ENCODE results near the gene ALDOB. TPM values are rescaled to one million over a fixed set of nuclear protein-coding genes. Genes with fewer than 3 reads are reported as not detected.

ALDOB gene
- total and polyA plus RNA-seq, 2 of the 13 experiments (the other 11 are each of a cell fraction or from before 2014, with no cell fraction given), result 0.29 to 0.97 TPM

DNA sequence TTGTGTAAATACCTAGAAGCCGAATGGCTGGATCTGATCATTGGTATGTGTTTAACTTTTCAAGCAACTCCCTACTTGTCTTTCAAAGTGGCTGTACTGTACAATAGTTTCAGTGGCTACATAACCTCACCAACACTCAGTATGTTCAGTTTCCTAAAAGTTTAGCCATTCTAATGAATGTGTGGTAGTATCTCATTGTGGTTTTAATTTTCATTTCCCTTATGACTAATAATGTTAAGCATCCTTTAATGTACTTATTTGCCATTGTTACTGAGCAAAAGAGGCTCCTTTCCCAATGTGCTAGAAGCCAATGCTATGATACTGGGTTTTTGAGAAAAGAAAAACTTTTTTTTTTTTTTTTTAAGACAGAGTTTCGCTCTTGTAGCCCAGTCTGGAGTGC lies 27.8 kb upstream of the ALDOB start:
- Histone ChIP-seq H4K20me1 (ENCODE audit: insufficient read depth, low read length) (no peaks in the 10 kb centered on the region), H3K4me2 (ENCODE audit: low read depth, low read length) (no peak overlapping the region), H3K9ac (ENCODE audit: insufficient read depth, low read depth, low read length) (no peak overlapping the region), H3K4me1 (ENCODE audit: insufficient read depth, low read length) (peaks cover 39% of the 10 kb centered on the region), H3K9me3 (ENCODE audit: low read length) (no peaks in the 10 kb centered on the region), H3K27me3 (ENCODE audit: control insufficient read depth in 1 of 2, insufficient read depth in 2 of 2, low read length in 2 of 2) (no peaks in the 10 kb centered on the region), H2AFZ (ENCODE audit: low read length) (no peak overlapping the region), H3K36me3 (replicated peaks in 1 of 2; ENCODE audit: control insufficient read depth in 1 of 2, insufficient read depth in 2 of 2, low read length in 2 of 2) (no peaks in the 10 kb centered on the region), H3K27ac (ENCODE audit: extremely low read length, insufficient read depth, low read length) (no peak overlapping the region), H3K79me2 (ENCODE audit: insufficient read depth, low read length) (no peaks in the 10 kb centered on the region), H3K4me3 (replicated peaks in 1 of 3; ENCODE audit: insufficient read depth in 1 of 3, low read depth in 2 of 3, low read length in 3 of 3) (no peak overlapping the region)
- ChIA-PET POLR2A (no interaction called here), CTCF (ENCODE audit: low intra/inter-chr PET ratio, low total read pairs) (no interaction called here)
- in situ Hi-C loops (cut with HindIII; ENCODE audit: extremely low pct_ligation_motif_present, low pct_unique_long_range_greater_than_20kb) (no loop called here), intact Hi-C loops (cut with micrococcal nuclease; ENCODE audit: unreplicated experiment) (no loop called here)
- no peak for TF ChIP-seq ATRX (CRISPR knock-in tag; IDR thresholded peaks at IDR 0.05; ENCODE audit: borderline replicate concordance)
- no peak for TF ChIP-seq ZBTB7A (CRISPR knock-in tag; IDR thresholded peaks at IDR 0.05)
- ATAC-seq, result no peak
- no peak for DNase-seq (ENCODE audit: low spot score)
- FAIRE-seq, result no peak
- WGBS (ENCODE audit: low lambda C conversion rate), result 51% methylated on average over 2 of the region's 2 CpGs
- no TSS peak for BruUV-seq (replicated peaks)

DNA sequence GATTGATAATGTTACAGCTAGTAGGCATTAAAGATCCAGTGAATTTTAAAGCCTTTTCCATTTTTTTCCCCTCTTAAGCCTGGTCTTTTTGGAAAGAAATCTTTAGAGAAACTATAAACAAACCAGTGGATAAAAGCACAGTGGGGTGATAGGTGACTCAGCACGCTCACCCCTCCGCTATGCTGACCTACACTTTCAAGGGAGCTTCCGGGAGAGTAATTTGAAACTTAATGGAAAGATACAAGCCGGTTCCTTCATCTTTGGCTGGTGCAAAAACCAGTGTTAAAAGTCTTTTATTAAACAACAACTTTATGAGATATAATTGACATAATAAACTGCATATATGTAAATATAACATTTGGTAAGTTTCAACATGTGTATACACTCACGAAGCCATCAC lies 27.0 kb upstream of the ALDOB start:
- Histone ChIP-seq H3K36me3 (replicated peaks in 1 of 2; ENCODE audit: control insufficient read depth in 1 of 2, insufficient read depth in 2 of 2, low read length in 2 of 2) (no peaks in the 10 kb centered on the region), H4K20me1 (ENCODE audit: insufficient read depth, low read length) (no peaks in the 10 kb centered on the region), H3K4me3 (replicated peaks in 1 of 3; ENCODE audit: insufficient read depth in 1 of 3, low read depth in 2 of 3, low read length in 3 of 3) (no peak overlapping the region), H3K9ac (ENCODE audit: insufficient read depth, low read depth, low read length) (no peak overlapping the region), H3K27me3 (ENCODE audit: control insufficient read depth in 1 of 2, insufficient read depth in 2 of 2, low read length in 2 of 2) (no peaks in the 10 kb centered on the region), H3K79me2 (ENCODE audit: insufficient read depth, low read length) (no peaks in the 10 kb centered on the region), H3K9me3 (ENCODE audit: low read length) (no peaks in the 10 kb centered on the region), H2AFZ (ENCODE audit: low read length) (no peak overlapping the region), H3K4me2 (ENCODE audit: low read depth, low read length) (peak overlapping the region; percentile 5; the same call in 1 of the 2 replicates), H3K27ac (ENCODE audit: extremely low read length, insufficient read depth, low read length) (no peak overlapping the region), H3K4me1 (ENCODE audit: insufficient read depth, low read length) (peaks cover 47% of the 10 kb centered on the region)
- FAIRE-seq (no peak), DNase-seq (ENCODE audit: low spot score) (no peak), ATAC-seq (no peak)
- no TSS peak for BruUV-seq (replicated peaks)
- intact Hi-C loops (cut with micrococcal nuclease; ENCODE audit: unreplicated experiment) (no loop called here), in situ Hi-C loops (cut with HindIII; ENCODE audit: extremely low pct_ligation_motif_present, low pct_unique_long_range_greater_than_20kb) (no loop called here)
- TF ChIP-seq SIX4 (CRISPR knock-in tag; IDR thresholded peaks at IDR 0.05), result 0 out of 2 replicates have a peak, but pooled peaks have one; percentile 33
- TF ChIP-seq, protein P1, sequence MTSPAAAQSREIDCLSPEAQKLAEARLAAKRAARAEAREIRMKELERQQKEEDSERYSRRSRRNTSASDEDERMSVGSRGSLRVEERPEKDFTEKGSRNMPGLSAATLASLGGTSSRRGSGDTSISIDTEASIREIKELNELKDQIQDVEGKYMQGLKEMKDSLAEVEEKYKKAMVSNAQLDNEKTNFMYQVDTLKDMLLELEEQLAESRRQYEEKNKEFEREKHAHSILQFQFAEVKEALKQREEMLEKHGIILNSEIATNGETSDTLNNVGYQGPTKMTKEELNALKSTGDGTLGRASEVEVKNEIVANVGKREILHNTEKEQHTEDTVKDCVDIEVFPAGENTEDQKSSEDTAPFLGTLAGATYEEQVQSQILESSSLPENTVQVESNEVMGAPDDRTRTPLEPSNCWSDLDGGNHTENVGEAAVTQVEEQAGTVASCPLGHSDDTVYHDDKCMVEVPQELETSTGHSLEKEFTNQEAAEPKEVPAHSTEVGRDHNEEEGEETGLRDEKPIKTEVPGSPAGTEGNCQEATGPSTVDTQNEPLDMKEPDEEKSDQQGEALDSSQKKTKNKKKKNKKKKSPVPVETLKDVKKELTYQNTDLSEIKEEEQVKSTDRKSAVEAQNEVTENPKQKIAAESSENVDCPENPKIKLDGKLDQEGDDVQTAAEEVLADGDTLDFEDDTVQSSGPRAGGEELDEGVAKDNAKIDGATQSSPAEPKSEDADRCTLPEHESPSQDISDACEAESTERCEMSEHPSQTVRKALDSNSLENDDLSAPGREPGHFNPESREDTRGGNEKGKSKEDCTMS (CRISPR knock-in tag; conservative IDR thresholded peaks at IDR 0.05), result no peak
- POLR2A ChIA-PET, result no interaction called here
- CTCF ChIA-PET (ENCODE audit: low intra/inter-chr PET ratio, low total read pairs), result no interaction called here
- 62% methylated on average over 5 of the region's 5 CpGs for WGBS (ENCODE audit: low lambda C conversion rate)
